ENCODE data around the gene SLC17A9.
A peak's percentile ranks its signal among the peaks of the same experiment; 100 is the strongest.

SLC17A9 gene

DNA sequence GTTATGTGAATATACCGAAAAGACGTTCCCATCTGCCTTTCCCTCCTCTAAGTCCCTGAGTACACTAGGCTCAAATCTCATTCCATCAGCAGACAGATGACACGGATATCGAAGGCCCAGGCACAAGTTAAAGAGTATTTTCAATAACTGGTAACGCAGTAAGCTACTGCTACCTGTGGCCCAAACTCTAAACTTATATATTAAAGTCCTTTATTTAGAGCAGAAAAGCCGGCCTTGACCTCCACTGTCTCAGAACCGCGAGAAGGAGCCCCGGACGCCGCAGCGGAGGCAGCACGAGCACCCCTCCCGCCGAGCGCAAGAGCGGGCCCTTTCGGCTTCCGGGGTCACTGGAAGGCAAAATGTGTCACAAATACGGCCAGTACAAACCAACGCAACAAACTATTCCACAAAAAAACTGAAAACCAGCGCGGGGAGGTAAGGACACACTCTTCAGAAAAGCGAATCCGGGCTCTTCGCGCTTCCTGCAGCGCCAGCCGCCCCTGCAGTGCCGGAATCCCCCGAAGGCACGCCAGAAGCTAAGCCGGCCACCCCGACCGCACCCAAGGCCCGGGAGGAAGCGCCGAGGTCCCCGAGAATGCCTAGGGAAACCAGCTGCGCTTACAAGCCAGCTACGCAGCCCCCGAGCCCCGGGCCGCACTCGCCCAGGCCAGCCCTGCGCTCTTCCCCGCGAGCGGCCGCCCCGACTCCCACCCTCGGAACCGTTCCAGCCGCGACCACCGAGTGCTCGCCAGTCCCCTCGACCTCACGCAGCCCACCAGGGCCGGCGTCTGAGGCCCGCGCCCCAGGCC lies 26.9 kb upstream of the SLC17A9 start:
- no peak for DNase-seq (ENCODE audit: low read depth)
- H3K4me3 ChIP-seq (ENCODE audit: low read depth, low read length): peak overlapping the region; percentile 96
- TF ChIP-seq, protein P1, sequence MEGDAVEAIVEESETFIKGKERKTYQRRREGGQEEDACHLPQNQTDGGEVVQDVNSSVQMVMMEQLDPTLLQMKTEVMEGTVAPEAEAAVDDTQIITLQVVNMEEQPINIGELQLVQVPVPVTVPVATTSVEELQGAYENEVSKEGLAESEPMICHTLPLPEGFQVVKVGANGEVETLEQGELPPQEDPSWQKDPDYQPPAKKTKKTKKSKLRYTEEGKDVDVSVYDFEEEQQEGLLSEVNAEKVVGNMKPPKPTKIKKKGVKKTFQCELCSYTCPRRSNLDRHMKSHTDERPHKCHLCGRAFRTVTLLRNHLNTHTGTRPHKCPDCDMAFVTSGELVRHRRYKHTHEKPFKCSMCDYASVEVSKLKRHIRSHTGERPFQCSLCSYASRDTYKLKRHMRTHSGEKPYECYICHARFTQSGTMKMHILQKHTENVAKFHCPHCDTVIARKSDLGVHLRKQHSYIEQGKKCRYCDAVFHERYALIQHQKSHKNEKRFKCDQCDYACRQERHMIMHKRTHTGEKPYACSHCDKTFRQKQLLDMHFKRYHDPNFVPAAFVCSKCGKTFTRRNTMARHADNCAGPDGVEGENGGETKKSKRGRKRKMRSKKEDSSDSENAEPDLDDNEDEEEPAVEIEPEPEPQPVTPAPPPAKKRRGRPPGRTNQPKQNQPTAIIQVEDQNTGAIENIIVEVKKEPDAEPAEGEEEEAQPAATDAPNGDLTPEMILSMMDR (IDR thresholded peaks at IDR 0.05; ENCODE audit: low read depth, low read length, missing control alignments): no peak

DNA sequence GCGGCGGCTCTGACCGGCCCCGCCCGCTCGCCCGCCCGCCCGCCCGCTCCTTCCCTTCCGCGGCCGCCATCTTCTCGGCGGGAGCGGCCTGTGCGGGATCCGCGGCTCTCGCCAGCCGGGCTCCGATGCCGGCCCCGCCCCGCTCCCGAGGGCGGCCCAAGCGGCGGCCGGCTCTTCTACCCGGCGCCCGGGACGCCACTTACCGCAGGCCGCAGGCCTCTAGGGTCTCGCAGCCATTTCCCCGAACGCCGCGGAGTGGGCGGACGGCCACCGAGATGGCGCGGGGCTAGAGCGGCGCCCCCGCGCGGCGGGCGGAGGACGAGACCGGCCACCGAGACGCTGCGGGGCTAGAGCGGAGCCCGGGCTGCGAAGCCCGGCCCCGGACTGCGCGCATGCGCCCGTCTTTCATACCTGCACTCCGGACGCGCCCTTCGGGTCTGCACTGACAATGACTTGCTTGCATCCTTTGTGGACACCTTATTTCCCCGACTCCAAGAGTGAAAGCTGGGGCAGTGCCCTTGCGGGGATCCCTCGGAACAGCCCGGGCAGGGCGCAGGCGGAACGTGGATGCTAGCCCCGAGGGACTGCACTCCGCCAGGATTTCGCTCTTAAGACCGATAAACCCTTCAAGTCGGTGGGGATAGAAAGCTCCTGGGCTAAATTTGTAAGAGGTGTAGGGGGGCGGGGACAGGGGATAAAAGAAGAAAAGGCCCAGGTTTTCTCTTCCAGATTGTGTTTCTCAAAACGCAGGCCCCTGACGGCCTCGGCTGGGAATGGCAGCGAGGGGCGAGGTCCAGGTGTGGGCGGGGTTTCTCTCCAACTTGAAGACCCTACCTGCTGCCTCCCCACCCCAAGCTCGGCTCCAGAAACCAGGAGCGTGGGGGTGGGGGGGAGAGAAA lies 26.0 kb upstream of the SLC17A9 start, which contains the start of gene DIDO1:
TSS of gene DIDO1 (minus strand) at position 277 of the 899 bp plus-strand sequence.
- TF ChIP-seq, protein P1 (IDR thresholded peaks at IDR 0.05; ENCODE audit: low read depth, low read length, missing control alignments): peak; percentile 55
- DNase-seq (ENCODE audit: low read depth): peak; percentile 68
- peak within 1 kb of the TSS; percentile 96 for H3K4me3 ChIP-seq (ENCODE audit: low read depth, low read length)

DNA sequence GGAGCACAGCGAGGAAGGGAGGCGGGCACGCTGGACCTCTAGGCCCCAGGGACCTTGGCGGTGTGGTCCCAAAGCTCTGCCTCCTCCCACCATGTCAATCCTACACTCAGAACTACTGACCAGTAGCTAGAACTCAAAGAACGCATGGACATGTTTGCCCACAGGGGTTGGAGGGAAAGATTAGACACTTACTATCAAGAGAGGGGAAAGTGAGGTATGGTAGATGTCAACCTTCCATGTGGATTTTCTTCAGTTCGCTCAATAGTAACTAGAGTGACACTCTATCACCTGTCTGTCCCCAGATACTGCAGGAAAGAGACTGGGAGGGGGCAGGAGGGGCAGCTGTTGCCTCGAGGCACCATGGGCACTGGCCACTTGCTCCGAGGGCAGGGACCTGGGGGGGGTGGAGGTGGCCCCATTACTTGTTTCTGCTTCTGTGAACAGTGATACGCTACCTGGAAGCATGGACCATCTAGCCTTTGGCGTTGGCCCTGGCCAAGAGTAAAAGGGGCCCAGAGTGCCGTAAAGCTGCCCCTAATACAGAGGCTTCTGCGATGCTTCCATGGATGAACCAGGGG lies 25.3 kb upstream of the SLC17A9 start:
- DNase-seq (ENCODE audit: low read depth): no peak
- peak overlapping the region; percentile 96 for H3K4me3 ChIP-seq (ENCODE audit: low read depth, low read length)
- TF ChIP-seq, protein P1 (IDR thresholded peaks at IDR 0.05; ENCODE audit: low read depth, low read length, missing control alignments): no peak

DNA sequence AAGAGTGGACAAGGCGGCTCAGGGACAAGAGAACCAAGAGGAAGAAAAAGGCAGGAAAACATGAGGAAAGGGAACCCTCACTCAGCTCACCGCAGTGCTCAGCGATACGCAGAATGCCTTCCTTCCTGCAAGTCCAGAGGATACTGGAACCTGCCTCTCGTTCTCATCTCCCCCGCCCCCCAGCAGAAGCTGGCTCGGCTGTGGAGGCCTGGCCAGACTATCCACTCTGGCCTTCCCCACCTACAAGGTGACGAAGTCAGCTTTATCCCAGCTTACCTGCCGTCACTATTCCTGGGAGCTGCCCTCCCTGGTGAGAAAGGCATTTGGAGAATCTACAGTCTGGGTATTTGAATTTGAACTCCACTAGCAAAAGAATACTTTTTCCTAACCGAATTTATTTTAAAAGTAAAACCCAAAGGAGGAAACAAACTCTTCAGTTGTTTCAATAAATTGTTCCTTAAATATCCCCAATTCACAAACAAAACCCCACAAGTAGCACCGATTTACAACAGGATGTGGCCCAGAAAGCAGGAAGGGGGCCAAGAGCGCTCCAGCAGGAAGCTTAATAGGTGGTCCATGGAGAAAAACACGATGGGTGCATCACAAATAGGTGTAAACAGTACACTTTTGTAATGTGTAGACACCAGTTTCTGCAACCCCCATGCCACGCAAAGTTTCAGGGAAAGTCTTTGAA lies 24.1 kb upstream of the SLC17A9 start:
- peak overlapping the region; percentile 55 for H3K4me3 ChIP-seq (ENCODE audit: low read depth, low read length)
- TF ChIP-seq, protein P1 (IDR thresholded peaks at IDR 0.05; ENCODE audit: low read depth, low read length, missing control alignments): no peak
- no peak for DNase-seq (ENCODE audit: low read depth)

DNA sequence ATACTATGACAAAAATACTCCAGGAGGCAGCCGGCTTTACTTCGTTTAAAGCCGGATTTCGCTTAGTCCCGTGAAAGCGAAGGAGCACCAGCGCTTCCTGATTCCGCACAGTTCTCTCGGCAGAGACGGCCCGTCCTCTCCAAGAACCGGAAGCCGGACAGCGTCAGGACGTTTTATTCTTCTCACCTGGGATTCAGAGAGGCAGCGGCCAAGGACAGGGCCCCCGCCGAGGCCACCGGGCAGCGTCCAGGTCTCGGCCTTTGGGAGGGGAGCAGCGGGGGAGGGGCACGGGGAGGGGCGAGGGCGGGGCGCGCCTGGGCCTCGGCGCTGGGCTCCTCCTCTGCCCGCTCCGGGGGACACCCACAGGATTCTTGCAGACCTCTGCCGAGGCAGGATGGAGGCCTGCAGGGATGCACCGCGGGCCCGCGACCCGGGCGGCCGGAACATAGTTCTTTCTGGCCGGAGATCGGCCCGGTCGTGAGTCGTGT lies 23.4 kb upstream of the SLC17A9 start:
- peak overlapping the region; percentile 55 for H3K4me3 ChIP-seq (ENCODE audit: low read depth, low read length)
- DNase-seq (ENCODE audit: low read depth): no peak
- TF ChIP-seq, protein P1 (IDR thresholded peaks at IDR 0.05; ENCODE audit: low read depth, low read length, missing control alignments): no peak

DNA sequence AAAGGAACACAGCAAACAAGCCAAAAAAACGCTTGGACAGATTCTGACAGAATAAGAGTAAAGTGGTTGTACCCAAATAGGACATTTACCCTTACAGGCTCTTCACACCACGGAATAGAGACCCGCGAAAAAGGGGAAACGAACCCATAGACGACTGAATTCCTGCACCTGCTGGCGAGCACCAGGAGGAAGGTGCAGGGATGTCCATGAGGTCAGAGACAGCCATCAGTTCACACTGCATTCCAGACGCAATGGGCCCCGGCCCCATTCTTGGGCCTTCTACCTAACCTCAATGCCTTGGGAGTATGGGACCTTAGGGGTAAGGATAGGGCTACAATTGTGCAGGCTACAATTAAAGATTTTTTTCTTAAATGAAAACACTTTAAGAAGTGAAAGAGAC lies 21.0 kb upstream of the SLC17A9 start:
- TF ChIP-seq, protein P1 (IDR thresholded peaks at IDR 0.05; ENCODE audit: low read depth, low read length, missing control alignments): no peak
- H3K4me3 ChIP-seq (ENCODE audit: low read depth, low read length): no peak overlapping the region
- DNase-seq (ENCODE audit: low read depth): no peak
